ENCODE measurements around the gene UBE4A. TPM values are rescaled to one million over a fixed set of nuclear protein-coding genes. Genes with fewer than 3 reads are reported as not detected.

The UBE4A gene
- total and polyA plus RNA-seq, 10 of the 15 experiments (the other 5 are each of a cell fraction or from before 2014, with no cell fraction given): 6.2 to 39.6 (median 30.3) TPM

DNA sequence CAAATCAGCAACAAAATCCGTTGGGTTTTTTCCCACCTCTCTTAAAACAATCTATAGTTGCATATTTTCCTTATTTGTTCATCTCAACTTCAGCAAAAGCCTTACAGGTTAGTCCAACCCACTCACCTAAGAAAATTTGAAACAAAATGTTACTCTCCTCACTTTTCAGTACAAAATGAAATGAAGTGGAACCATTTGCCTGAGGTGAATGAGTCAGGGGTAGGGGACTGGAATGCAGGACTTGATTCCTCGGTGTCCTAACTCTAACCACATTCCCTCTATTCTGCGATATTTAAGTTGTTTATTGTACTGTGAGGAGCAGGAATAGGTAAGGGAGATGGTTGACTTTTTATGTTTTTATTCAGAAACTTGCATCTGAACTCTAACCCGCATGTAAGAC is 58.4 kb downstream of the UBE4A start:
- POLR2A ChIA-PET: no interaction called here
- no peak for FAIRE-seq

More for the DNA sequence above, 58.4 kb downstream of the UBE4A start:
- no peak for TF ChIP-seq SIN3A (IDR thresholded peaks at IDR 0.05; ENCODE audit: low read depth, low read length)
- TF ChIP-seq, protein P1, sequence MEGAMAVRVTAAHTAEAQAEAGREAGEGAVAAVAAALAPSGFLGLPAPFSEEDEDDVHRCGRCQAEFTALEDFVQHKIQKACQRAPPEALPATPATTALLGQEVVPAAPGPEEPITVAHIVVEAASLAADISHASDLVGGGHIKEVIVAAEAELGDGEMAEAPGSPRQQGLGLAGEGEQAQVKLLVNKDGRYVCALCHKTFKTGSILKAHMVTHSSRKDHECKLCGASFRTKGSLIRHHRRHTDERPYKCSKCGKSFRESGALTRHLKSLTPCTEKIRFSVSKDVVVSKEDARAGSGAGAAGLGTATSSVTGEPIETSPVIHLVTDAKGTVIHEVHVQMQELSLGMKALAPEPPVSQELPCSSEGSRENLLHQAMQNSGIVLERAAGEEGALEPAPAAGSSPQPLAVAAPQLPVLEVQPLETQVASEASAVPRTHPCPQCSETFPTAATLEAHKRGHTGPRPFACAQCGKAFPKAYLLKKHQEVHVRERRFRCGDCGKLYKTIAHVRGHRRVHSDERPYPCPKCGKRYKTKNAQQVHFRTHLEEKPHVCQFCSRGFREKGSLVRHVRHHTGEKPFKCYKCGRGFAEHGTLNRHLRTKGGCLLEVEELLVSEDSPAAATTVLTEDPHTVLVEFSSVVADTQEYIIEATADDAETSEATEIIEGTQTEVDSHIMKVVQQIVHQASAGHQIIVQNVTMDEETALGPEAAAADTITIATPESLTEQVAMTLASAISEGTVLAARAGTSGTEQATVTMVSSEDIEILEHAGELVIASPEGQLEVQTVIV (IDR thresholded peaks at IDR 0.05; ENCODE audit: borderline replicate concordance, partially characterized antibody): no peak
- no peak for TF ChIP-seq YBX1 (IDR thresholded peaks at IDR 0.05)
- TF ChIP-seq RELA (IDR thresholded peaks at IDR 0.05; ENCODE audit: borderline replicate concordance, partially characterized antibody): no peak
- TF ChIP-seq, protein P2, sequence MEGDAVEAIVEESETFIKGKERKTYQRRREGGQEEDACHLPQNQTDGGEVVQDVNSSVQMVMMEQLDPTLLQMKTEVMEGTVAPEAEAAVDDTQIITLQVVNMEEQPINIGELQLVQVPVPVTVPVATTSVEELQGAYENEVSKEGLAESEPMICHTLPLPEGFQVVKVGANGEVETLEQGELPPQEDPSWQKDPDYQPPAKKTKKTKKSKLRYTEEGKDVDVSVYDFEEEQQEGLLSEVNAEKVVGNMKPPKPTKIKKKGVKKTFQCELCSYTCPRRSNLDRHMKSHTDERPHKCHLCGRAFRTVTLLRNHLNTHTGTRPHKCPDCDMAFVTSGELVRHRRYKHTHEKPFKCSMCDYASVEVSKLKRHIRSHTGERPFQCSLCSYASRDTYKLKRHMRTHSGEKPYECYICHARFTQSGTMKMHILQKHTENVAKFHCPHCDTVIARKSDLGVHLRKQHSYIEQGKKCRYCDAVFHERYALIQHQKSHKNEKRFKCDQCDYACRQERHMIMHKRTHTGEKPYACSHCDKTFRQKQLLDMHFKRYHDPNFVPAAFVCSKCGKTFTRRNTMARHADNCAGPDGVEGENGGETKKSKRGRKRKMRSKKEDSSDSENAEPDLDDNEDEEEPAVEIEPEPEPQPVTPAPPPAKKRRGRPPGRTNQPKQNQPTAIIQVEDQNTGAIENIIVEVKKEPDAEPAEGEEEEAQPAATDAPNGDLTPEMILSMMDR (IDR thresholded peaks at IDR 0.05 in 2 of 3, conservative IDR thresholded peaks at IDR 0.05 in 1 of 3; ENCODE audit: control insufficient read depth in 2 of 3, extremely low read depth in 1 of 3, insufficient read depth in 1 of 3, low read depth in 3 of 3, low read length in 3 of 3): no peak
- TF ChIP-seq KAT2A (conservative IDR thresholded peaks at IDR 0.05; ENCODE audit: control insufficient read depth, low read depth, low read length): no peak
- no peak for TF ChIP-seq TCF12 (IDR thresholded peaks at IDR 0.05; ENCODE audit: low read depth, low read length)
- no peaks in the 10 kb centered on the region; the same call in 2 of the 3 replicates for H3K9me3 ChIP-seq (replicated peaks; ENCODE audit: control insufficient read depth, insufficient read depth, low read length)
- H3K36me3 ChIP-seq (ENCODE audit: control insufficient read depth in 2 of 2, insufficient read depth in 2 of 2, low read length in 1 of 2): no peaks in the 10 kb centered on the region
- DNase-seq (ENCODE audit: low read depth, low spot score): no peak
- ATAC-seq: no peak
- BruUV-seq (replicated peaks): no TSS peak
- H2AFZ ChIP-seq (ENCODE audit: control insufficient read depth, low read depth, low read length): no peak overlapping the region
- H3K27ac ChIP-seq (ENCODE audit: control insufficient read depth, insufficient read depth): no peak overlapping the region
- intact Hi-C loops (cut with micrococcal nuclease; ENCODE audit: unreplicated experiment) (no loop called here), in situ Hi-C loops (cut with MboI) (no loop called here)
- no peaks in the 10 kb centered on the region for H3K4me1 ChIP-seq (ENCODE audit: control insufficient read depth, insufficient read depth, low read length)
- SMC1A ChIA-PET (ENCODE audit: uncharacterized antibody, unreplicated experiment): interaction anchor here (0.8 to 1.5 kb wide), 3 partner anchors 11 to 67 kb away, joined by 3 to 4 read pairs (median 3); no protein-coding TSS in a partner anchor
- 51% methylated on average over 4 of the region's 4 CpGs for WGBS (ENCODE audit: insufficient coverage, insufficient replicate concordance, low lambda C conversion rate, missing lambda C conversion rate)
- no peak overlapping the region for H3K4me2 ChIP-seq (ENCODE audit: control insufficient read depth, insufficient read depth)
- RAD21 ChIA-PET (ENCODE audit: unreplicated experiment): no interaction called here
- no peaks in the 10 kb centered on the region for H3K79me2 ChIP-seq (ENCODE audit: control insufficient read depth, insufficient read depth, low read length)
- H4K20me1 ChIP-seq (ENCODE audit: control insufficient read depth, insufficient read depth): no peaks in the 10 kb centered on the region
- H3K9ac ChIP-seq (ENCODE audit: control insufficient read depth, insufficient read depth, low read length): no peak overlapping the region
- no peak overlapping the region for H3K4me3 ChIP-seq
- H3K27me3 ChIP-seq (replicated peaks in 1 of 2; ENCODE audit: control insufficient read depth in 2 of 2, insufficient read depth in 2 of 2, low read length in 1 of 2): no peaks in the 10 kb centered on the region
- CTCF ChIA-PET: interaction anchor here (1.0 to 1.7 kb wide), 2 partner anchors 11 to 13 kb away, joined by 3 to 5 read pairs; no protein-coding TSS in a partner anchor
